ENCODE data around the gene TCERG1L. TPM values are rescaled to one million over a fixed set of nuclear protein-coding genes. Genes with fewer than 3 reads are reported as not detected.

TCERG1L gene
- total and polyA plus RNA-seq, 2 experiments from 2014 or later = not detected

DNA sequence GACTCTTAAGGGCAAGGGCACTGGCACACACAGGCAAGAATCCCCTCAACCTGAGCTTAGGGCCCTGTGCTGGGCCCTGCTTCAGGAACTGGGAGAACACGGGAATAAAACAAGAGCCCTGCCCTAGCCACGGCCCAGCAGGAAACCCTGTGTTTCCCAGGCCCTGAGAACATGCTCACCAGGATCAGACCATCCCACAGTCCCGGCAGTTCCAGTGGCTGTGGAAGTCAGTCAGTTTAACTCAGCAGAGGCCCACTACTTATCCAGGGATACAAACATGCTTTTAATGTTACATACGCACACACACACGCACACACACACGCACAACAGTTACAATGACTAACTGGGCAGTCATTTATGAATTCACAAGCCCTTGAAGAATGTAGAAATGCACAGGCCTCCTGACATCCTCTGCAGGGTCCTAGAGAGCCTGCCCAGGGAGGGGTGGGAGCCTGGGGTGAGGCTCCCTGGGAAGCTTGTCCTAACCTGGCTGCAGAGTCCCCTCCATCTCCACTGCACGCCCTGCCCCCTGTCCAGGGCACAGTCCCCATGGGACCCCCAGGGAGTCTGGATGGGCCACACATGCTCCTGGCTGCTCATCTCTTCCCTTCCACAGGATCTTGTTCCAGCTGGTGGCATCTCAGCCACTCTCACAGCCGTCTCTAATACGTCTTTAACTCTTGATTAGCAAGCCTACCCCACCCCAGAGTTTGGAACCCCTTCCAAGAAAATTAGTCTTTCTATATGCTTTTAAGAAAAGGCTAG, 97.6 kb downstream of the TCERG1L start:
- Histone ChIP-seq H3K27ac (no peak overlapping the region), H4K20me1 (ENCODE audit: insufficient read depth) (no peaks in the 10 kb centered on the region), H3K9me2 (ENCODE audit: insufficient read depth) (no peaks in the 10 kb centered on the region)

DNA sequence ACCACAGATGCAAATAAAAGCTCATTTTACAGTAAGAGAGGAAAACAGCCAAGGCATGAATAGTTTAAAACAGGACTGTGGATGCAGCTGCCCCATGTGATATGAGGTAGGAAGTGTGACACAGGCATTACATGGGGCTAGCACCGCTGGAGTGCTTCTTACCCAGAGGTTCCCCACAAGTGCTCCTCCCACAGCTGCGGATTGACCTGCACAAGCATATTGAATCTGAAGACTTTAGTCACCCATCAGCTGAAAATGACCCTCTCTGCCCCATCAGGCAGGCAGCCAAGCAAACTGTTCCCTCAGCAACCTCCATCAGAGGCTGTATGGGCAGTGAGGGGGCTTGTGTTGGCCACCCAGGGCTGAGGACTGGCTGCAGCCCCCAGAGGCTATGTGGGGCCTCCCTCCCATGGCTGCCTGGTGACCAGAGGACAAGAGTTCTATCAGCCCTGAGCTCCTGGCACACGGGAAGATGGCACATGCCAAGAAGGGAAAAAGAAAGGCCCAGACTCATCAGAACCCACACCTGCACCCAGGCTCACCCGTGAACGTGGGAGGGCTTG, 98.7 kb downstream of the TCERG1L start:
- H3K9me2 ChIP-seq (ENCODE audit: insufficient read depth) = no peaks in the 10 kb centered on the region
- H3K27me3 ChIP-seq (replicated peaks; ENCODE audit: insufficient read depth) = no peaks in the 10 kb centered on the region
- no peak overlapping the region for H3K27ac ChIP-seq
- no peak overlapping the region for H3K4me2 ChIP-seq (ENCODE audit: unreplicated experiment)
- H3K4me1 ChIP-seq (ENCODE audit: insufficient read depth) = no peaks in the 10 kb centered on the region
- H3K36me3 ChIP-seq (ENCODE audit: low read depth) = no peaks in the 10 kb centered on the region
- no peak for DNase-seq
- H2AFZ ChIP-seq = no peak overlapping the region
- in situ Hi-C loops (cut with MboI) = no loop called here
- no peak overlapping the region for H3K9ac ChIP-seq
- H3K79me2 ChIP-seq (ENCODE audit: insufficient read depth) = no peaks in the 10 kb centered on the region
- H4K20me1 ChIP-seq (ENCODE audit: insufficient read depth) = no peaks in the 10 kb centered on the region
- no peaks in the 10 kb centered on the region for H3K9me3 ChIP-seq (ENCODE audit: low read depth)
- H3F3A ChIP-seq (ENCODE audit: insufficient read depth) = no peaks in the 10 kb centered on the region
- no peak overlapping the region for H3K4me3 ChIP-seq
- WGBS, 2 experiments (ENCODE audit: low coverage in 1 of 2, low lambda C conversion rate in 2 of 2, missing lambda C conversion rate in 2 of 2) = 18 to 28% methylated on average over 5 of the region's 5 CpGs
- no peak for TF ChIP-seq EZH2 (IDR thresholded peaks at IDR 0.05; ENCODE audit: insufficient read depth, poor library complexity, severe bottlenecking)
- no peak for TF ChIP-seq EZH2phosphoT487 (IDR thresholded peaks at IDR 0.05; ENCODE audit: insufficient read depth, low read depth)

More for the DNA sequence above, 97.6 kb downstream of the TCERG1L start:
- no peaks in the 10 kb centered on the region for H3K4me1 ChIP-seq (ENCODE audit: insufficient read depth)
- no peak overlapping the region for H2AFZ ChIP-seq
- no peaks in the 10 kb centered on the region for H3F3A ChIP-seq (ENCODE audit: insufficient read depth)
- H3K79me2 ChIP-seq (ENCODE audit: insufficient read depth) = no peaks in the 10 kb centered on the region
- TF ChIP-seq EZH2 (IDR thresholded peaks at IDR 0.05; ENCODE audit: insufficient read depth, poor library complexity, severe bottlenecking) (no peak), EZH2phosphoT487 (IDR thresholded peaks at IDR 0.05; ENCODE audit: insufficient read depth, low read depth) (no peak)
- no peak overlapping the region for H3K4me3 ChIP-seq
- no peak overlapping the region for H3K4me2 ChIP-seq (ENCODE audit: unreplicated experiment)
- H3K27me3 ChIP-seq (replicated peaks; ENCODE audit: insufficient read depth) = no peaks in the 10 kb centered on the region
- 36% methylated on average over 9 of the region's 9 CpGs for WGBS, 2 experiments (ENCODE audit: low coverage in 1 of 2, low lambda C conversion rate in 2 of 2, missing lambda C conversion rate in 2 of 2)
- no peaks in the 10 kb centered on the region for H3K9me3 ChIP-seq (ENCODE audit: low read depth)
- no peak for DNase-seq
- in situ Hi-C loops (cut with MboI) = no loop called here
- no peaks in the 10 kb centered on the region for H3K36me3 ChIP-seq (ENCODE audit: low read depth)
- no peak overlapping the region for H3K9ac ChIP-seq

- no peak for DNase-seq
- H3K4me1 ChIP-seq (ENCODE audit: insufficient read depth) = no peaks in the 10 kb centered on the region
- no peak overlapping the region for H2AFZ ChIP-seq
- H3F3A ChIP-seq (ENCODE audit: insufficient read depth) = no peaks in the 10 kb centered on the region
- H4K20me1 ChIP-seq (ENCODE audit: insufficient read depth) = no peaks in the 10 kb centered on the region
- no peak overlapping the region for H3K27ac ChIP-seq
- H3K79me2 ChIP-seq (ENCODE audit: insufficient read depth) = no peaks in the 10 kb centered on the region
- H3K9ac ChIP-seq = no peak overlapping the region
- no peak overlapping the region for H3K4me2 ChIP-seq (ENCODE audit: unreplicated experiment)
- TF ChIP-seq EZH2 (IDR thresholded peaks at IDR 0.05; ENCODE audit: insufficient read depth, poor library complexity, severe bottlenecking) = no peak
- no peak for TF ChIP-seq EZH2phosphoT487 (IDR thresholded peaks at IDR 0.05; ENCODE audit: insufficient read depth, low read depth)
- 13% methylated on average over 2 of the region's 2 CpGs for WGBS, 2 experiments (ENCODE audit: low coverage in 1 of 2, low lambda C conversion rate in 2 of 2, missing lambda C conversion rate in 2 of 2)
- H3K9me2 ChIP-seq (ENCODE audit: insufficient read depth) = no peaks in the 10 kb centered on the region
- H3K9me3 ChIP-seq (ENCODE audit: low read depth) = no peaks in the 10 kb centered on the region
- in situ Hi-C loops (cut with MboI) = no loop called here
- H3K27me3 ChIP-seq (replicated peaks; ENCODE audit: insufficient read depth) = no peaks in the 10 kb centered on the region
- H3K4me3 ChIP-seq = no peak overlapping the region
- no peaks in the 10 kb centered on the region for H3K36me3 ChIP-seq (ENCODE audit: low read depth)
Observed at GRCh38 chr10:131211965-131212619, 99.4 kb downstream of the TCERG1L start.

GRCh38 chr10:131211559-131211958, 100.0 kb downstream of the TCERG1L start:
- Histone ChIP-seq H3K36me3 (ENCODE audit: low read depth) (no peaks in the 10 kb centered on the region), H3K27ac (no peak overlapping the region), H3K9ac (no peak overlapping the region), H3K27me3 (replicated peaks; ENCODE audit: insufficient read depth) (no peaks in the 10 kb centered on the region), H3K9me2 (ENCODE audit: insufficient read depth) (no peaks in the 10 kb centered on the region), H3K4me1 (ENCODE audit: insufficient read depth) (no peaks in the 10 kb centered on the region), H3K79me2 (ENCODE audit: insufficient read depth) (no peaks in the 10 kb centered on the region), H3K4me3 (no peak overlapping the region), H3F3A (ENCODE audit: insufficient read depth) (no peaks in the 10 kb centered on the region), H3K4me2 (ENCODE audit: unreplicated experiment) (no peak overlapping the region), H2AFZ (no peak overlapping the region), H4K20me1 (ENCODE audit: insufficient read depth) (no peaks in the 10 kb centered on the region), H3K9me3 (ENCODE audit: low read depth) (no peaks in the 10 kb centered on the region)
- in situ Hi-C loops (cut with MboI) = no loop called here
- DNase-seq = no peak
- WGBS, 2 experiments (ENCODE audit: low coverage in 1 of 2, low lambda C conversion rate in 2 of 2, missing lambda C conversion rate in 2 of 2) = 2 to 3% methylated on average over 9 of the region's 9 CpGs
- TF ChIP-seq EZH2phosphoT487 (IDR thresholded peaks at IDR 0.05; ENCODE audit: insufficient read depth, low read depth) (no peak), EZH2 (IDR thresholded peaks at IDR 0.05; ENCODE audit: insufficient read depth, poor library complexity, severe bottlenecking) (no peak)
